B cell (primary cell): Measurements from ENCODE around the gene BPIFA3. TPM values are rescaled to one million over a fixed set of nuclear protein-coding genes. Genes with fewer than 3 reads are reported as not detected.

ENCODE experiments used
- ATAC-seq: fragments of 200-7000 bp; cut with Tn5 transposase; one replicate; pipeline ENCODE4 v1.10.0; 2021; ENCODE audit warnings: low read depth, mild to moderate bottlenecking, moderate number of reproducible peaks, moderate library complexity
- CTCF ChIA-PET: fragments of 350-600 bp; sonication (Branson Sonifier 250); formaldehyde crosslinking; loops from one replicate; lab custom pipeline; 2021; ENCODE audit warnings: antibody characterized with exemption, inconsistent platforms; lab: Charles Lee
- POLR2A ChIA-PET: fragments of 350-600 bp; sonication (Branson Sonifier 250); formaldehyde crosslinking; loops from one replicate; lab custom pipeline; 2021; ENCODE audit warnings: antibody characterized with exemption; lab: Charles Lee
- DNase-seq: peaks from one replicate; pipeline ENCODE4 v3.0.0; 2013
- H2AFZ ChIP-seq: 2 replicates; pipeline ENCODE4 v1.6.1; 2012; ENCODE audit warnings: mild to moderate bottlenecking, low read depth, low read length; ENCODE audit not compliant: insufficient read depth, poor library complexity, severe bottlenecking
- H3K27ac ChIP-seq, 2 donors: 1 replicate in 1 of 2; 2 replicates in 1 of 2; pipeline ENCODE4 v1.5.1; 2012 to 2013; ENCODE audit warnings: low read length in 2 of 2, mild to moderate bottlenecking in 2 of 2, moderate library complexity in 1 of 2
- H3K27me3 ChIP-seq, 4 experiments: fragments of 200-600 bp in 1 of 4; sonication (generic) in 1 of 4; replicated peaks in 1 of 4; 1 replicate in 2 of 4; 2 replicates in 2 of 4; pipeline versions ENCODE4 v1.6.1 to v1.7.0; 2013 to 2016; ENCODE audit warnings: low read length in 3 of 4, mild to moderate bottlenecking in 2 of 4, mixed read lengths in 1 of 4, moderate library complexity in 1 of 4; ENCODE audit not compliant: insufficient read depth in 4 of 4, control insufficient read depth in 3 of 4; ENCODE audit errors: control extremely low read depth in 1 of 4
- H3K36me3 ChIP-seq, 2 experiments: replicated peaks in 1 of 2; 1 replicate in 1 of 2; 2 replicates in 1 of 2; pipeline versions ENCODE4 v1.6.1 to v1.7.1; 2013; ENCODE audit warnings: low read length in 1 of 2; ENCODE audit not compliant: insufficient read depth in 2 of 2, control insufficient read depth in 1 of 2; ENCODE audit errors: control extremely low read depth in 1 of 2, extremely low read depth in 1 of 2
- H3K4me1 ChIP-seq, 2 donors: fragments of 200-600 bp in 1 of 2; sonication (generic) in 1 of 2; 1 replicate in 1 of 2; 2 replicates in 1 of 2; pipeline versions ENCODE4 v1.5.1 to v1.6.1; 2013 to 2017; ENCODE audit warnings: low read length in 2 of 2; ENCODE audit not compliant: control insufficient read depth in 2 of 2, insufficient read depth in 2 of 2
- H3K4me2 ChIP-seq: replicated peaks from 2 replicates; pipeline ENCODE3; 2012; ENCODE audit warnings: mild to moderate bottlenecking, low read depth, low read length; ENCODE audit not compliant: poor library complexity, severe bottlenecking
- H3K4me3 ChIP-seq, 5 experiments: fragments of 200-600 bp in 1 of 5; sonication (generic) in 1 of 5; 1 replicate in 3 of 5; 2 replicates in 2 of 5; pipeline versions ENCODE4 v1.5.1 to v1.7.0; 2011 to 2016; ENCODE audit warnings: low read length in 4 of 5, mild to moderate bottlenecking in 4 of 5, low read depth in 2 of 5, control low read depth in 1 of 5, moderate library complexity in 1 of 5; ENCODE audit not compliant: insufficient read depth in 1 of 5; ENCODE audit errors: control extremely low read depth in 1 of 5, extremely low read depth in 1 of 5
- H3K79me2 ChIP-seq: fragments of 200-600 bp; sonication (generic); one replicate; pipeline ENCODE4 v1.6.0; 2016; ENCODE audit warnings: low read length; ENCODE audit not compliant: control insufficient read depth, insufficient read depth
- H3K9ac ChIP-seq: fragments of 200-600 bp; sonication (generic); 2 replicates; pipeline ENCODE4 v1.6.1; 2017; ENCODE audit warnings: mild to moderate bottlenecking, low read length, moderate library complexity
- H3K9me3 ChIP-seq, 3 donors: one replicate each; pipeline versions ENCODE4 v1.6.1 to v1.7.1; 2013; ENCODE audit warnings: low read length in 2 of 3; ENCODE audit not compliant: control insufficient read depth in 2 of 3, insufficient read depth in 1 of 3; ENCODE audit errors: control extremely low read depth in 1 of 3
- H4K20me1 ChIP-seq: 2 replicates; pipeline ENCODE4 v1.6.0; 2012; ENCODE audit warnings: mild to moderate bottlenecking, low read length; ENCODE audit not compliant: insufficient read depth, control insufficient read depth, poor library complexity, severe bottlenecking
- H3K27ac Mint-ChIP-seq: one replicate; pipeline ENCODE4 v1.8.0; 2021; ENCODE audit warnings: mixed read lengths
- H3K27me3 Mint-ChIP-seq: one replicate; pipeline ENCODE4 v1.8.0; 2021; ENCODE audit warnings: mixed read lengths
- H3K4me1 Mint-ChIP-seq: one replicate; pipeline ENCODE4 v1.8.0; 2021; ENCODE audit warnings: mixed read lengths
- H3K4me3 Mint-ChIP-seq: one replicate; pipeline ENCODE4 v1.8.0; 2021; ENCODE audit warnings: mixed read lengths
- H3K9me3 Mint-ChIP-seq: one replicate; pipeline ENCODE4 v1.8.0; 2022; ENCODE audit warnings: mixed read lengths; ENCODE audit not compliant: insufficient read depth
- CTCF ChIP-seq: fragments of 200-600 bp; IDR thresholded peaks from one replicate; pipeline ENCODE4 v1.8.0; 2022; ENCODE audit warnings: antibody characterized with exemption, mild to moderate bottlenecking
- EZH2 ChIP-seq: IDR thresholded peaks from 2 replicates; pipeline ENCODE4 v1.6.1; 2012; ENCODE audit warnings: borderline replicate concordance, low read depth, mild to moderate bottlenecking, moderate library complexity, low read length; ENCODE audit not compliant: insufficient read depth, poor library complexity, severe bottlenecking
- WGBS: methylation state at CpG from one replicate; pipeline ENCODE4 v1.1.5; 2013; ENCODE audit warnings: missing lambda C conversion rate; ENCODE audit not compliant: insufficient coverage; 5-methylcytosine and 5-hydroxymethylcytosine counted together
- intact Hi-C: fragments of 100-400 bp; cut with micrococcal nuclease; formaldehyde crosslinking; loops from one replicate; pipeline ENCODE4 v1.10.0; 2022
- polyA plus RNA-seq: library from polyadenylated mRNA; depleted of rRNA; stranded (reverse); fragments of >200 nt; gene quantifications from 2 replicates; pipeline ENCODE4 v1.2.3, GENCODE V29; 2012
- total RNA-seq, 2 donors: library from RNA; stranded (reverse); fragments of 120-200 nt in 1 of 2; gene quantifications; 1 replicate in 1 of 2; 2 replicates in 1 of 2; pipeline versions ENCODE4 v1.2.3 to v1.2.4, GENCODE V29; 2013 to 2022

The BPIFA3 gene
- total and polyA plus RNA-seq, 2 donors (not counting 1 experiment from before 2014, with no cell fraction given) = not detected

- no peaks in the 10 kb centered on the region for H3K36me3 ChIP-seq
- no peak for TF ChIP-seq EZH2
- no peak for TF ChIP-seq CTCF
- Mint-ChIP-seq H3K27ac (no peak overlapping the region), H3K4me1 (no peaks in the 10 kb centered on the region), H3K9me3 (peaks cover 6% of the 10 kb centered on the region), H3K27me3 (peaks cover 13% of the 10 kb centered on the region), H3K4me3 (no peak overlapping the region)
- ChIA-PET CTCF (no interaction called here), POLR2A (no interaction called here)
- no peak overlapping the region for H3K9ac ChIP-seq
- H3K79me2 ChIP-seq = no peaks in the 10 kb centered on the region
- H2AFZ ChIP-seq = no peak overlapping the region
- no peaks in the 10 kb centered on the region for H4K20me1 ChIP-seq
- peaks cover 0 to 10% (median 9%) of the 10 kb centered on the region in 3 donors for H3K9me3 ChIP-seq
- H3K4me3 ChIP-seq = no peak overlapping the region
- DNase-seq (no peak), ATAC-seq (no peak)
- H3K4me2 ChIP-seq = no peak overlapping the region
- intact Hi-C loops = no loop called here
- 100% methylated on average over 1 of the region's 4 CpGs for WGBS
- H3K4me1 ChIP-seq = no peaks in the 10 kb centered on the region
- H3K27me3 ChIP-seq = peaks cover 0 to 7% (median 1%) of the 10 kb centered on the region in 4 experiments
- H3K27ac ChIP-seq = no peak overlapping the region
Measured at GRCh38 chr20:33187491-33187890, 29.7 kb upstream of the BPIFA3 start.

- Mint-ChIP-seq H3K27me3 (peaks cover 9% of the 10 kb centered on the region), H3K4me3 (no peak overlapping the region), H3K27ac (no peak overlapping the region), H3K4me1 (no peaks in the 10 kb centered on the region), H3K9me3 (peaks cover under 1% of the 10 kb centered on the region)
- DNase-seq = no peak
- Histone ChIP-seq H3K4me2 (no peak overlapping the region), H3K9me3 (peaks cover 0 to 3% (median 2%) of the 10 kb centered on the region in 3 donors), H3K79me2 (no peaks in the 10 kb centered on the region), H3K27ac (no peak overlapping the region), H4K20me1 (no peaks in the 10 kb centered on the region), H3K27me3 (peaks cover 0 to 3% (median 1%) of the 10 kb centered on the region in 4 experiments), H3K4me1 (no peaks in the 10 kb centered on the region), H3K4me3 (no peak overlapping the region), H3K36me3 (no peaks in the 10 kb centered on the region), H3K9ac (no peak overlapping the region), H2AFZ (no peak overlapping the region)
- intact Hi-C loops = no loop called here
- ChIA-PET POLR2A (no interaction called here), CTCF (no interaction called here)
- WGBS = 91% methylated on average over 6 of the region's 9 CpGs
- no peak for ATAC-seq
- TF ChIP-seq EZH2 (no peak), CTCF (no peak)
Measured at GRCh38 chr20:33188421-33188820, 28.7 kb upstream of the BPIFA3 start.
